ENCODE measurements around the gene KIAA0319L.

DNA sequence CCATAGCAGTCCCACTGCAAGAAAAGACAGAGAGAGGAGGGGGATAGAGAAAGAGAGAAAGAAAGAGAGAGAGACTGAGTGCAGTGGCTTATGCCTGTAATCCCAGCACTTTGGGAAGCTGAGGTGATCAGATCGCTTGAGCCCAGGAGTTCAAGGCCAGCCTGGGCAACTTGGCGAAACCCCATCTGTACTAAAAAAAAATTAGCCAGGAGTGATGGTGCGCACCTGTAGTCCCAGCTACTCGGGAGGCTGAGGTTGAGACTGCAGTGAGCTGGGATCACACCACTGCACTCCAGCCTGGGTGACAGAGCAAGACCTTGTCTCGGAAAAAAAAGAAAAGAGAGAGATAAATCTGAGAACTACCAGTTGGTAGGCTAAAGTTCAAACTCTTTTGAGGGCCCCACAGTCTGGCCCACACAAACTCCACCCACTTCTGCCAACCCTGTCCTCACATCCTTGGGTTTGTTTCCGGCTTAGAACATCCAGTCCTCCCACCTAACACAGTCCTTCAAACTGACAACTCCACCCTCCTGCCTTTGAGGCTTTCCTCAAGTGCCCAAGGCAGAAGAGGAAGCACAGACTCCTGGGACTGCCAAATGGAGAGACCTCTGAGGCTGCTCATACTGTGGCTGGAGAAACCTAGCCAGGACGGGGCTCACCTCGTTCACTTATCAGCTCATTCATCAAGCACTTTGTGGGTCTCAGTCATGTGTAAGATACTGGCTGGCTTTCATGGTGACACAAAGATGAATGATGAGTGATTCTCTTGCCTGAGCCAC lies 36.0 kb upstream of the KIAA0319L start:
- TF ChIP-seq, protein P1, sequence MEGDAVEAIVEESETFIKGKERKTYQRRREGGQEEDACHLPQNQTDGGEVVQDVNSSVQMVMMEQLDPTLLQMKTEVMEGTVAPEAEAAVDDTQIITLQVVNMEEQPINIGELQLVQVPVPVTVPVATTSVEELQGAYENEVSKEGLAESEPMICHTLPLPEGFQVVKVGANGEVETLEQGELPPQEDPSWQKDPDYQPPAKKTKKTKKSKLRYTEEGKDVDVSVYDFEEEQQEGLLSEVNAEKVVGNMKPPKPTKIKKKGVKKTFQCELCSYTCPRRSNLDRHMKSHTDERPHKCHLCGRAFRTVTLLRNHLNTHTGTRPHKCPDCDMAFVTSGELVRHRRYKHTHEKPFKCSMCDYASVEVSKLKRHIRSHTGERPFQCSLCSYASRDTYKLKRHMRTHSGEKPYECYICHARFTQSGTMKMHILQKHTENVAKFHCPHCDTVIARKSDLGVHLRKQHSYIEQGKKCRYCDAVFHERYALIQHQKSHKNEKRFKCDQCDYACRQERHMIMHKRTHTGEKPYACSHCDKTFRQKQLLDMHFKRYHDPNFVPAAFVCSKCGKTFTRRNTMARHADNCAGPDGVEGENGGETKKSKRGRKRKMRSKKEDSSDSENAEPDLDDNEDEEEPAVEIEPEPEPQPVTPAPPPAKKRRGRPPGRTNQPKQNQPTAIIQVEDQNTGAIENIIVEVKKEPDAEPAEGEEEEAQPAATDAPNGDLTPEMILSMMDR (IDR thresholded peaks at IDR 0.05): no peak
- TF ChIP-seq POLR2A (IDR thresholded peaks at IDR 0.05): no peak

Data from prostate gland (tissue), 2 donors.